Stimulated activated CD8-positive, alpha-beta memory T cell treated with anti-CD3 and anti-CD28 coated beads, Interleukin-7, amount 100 ng/mL, for 4 hours (primary cell): ENCODE data around the gene TLK2.
"Not testable (repeated sequence)": the region's sequence is repeated elsewhere in the genome, so short reads cannot be mapped to it uniquely, and the experiment has no call there.

Experiments used
- DNase-seq, 2 donors: peaks; one replicate each; pipeline ENCODE4 v3.0.0-alpha.2; 2020; ENCODE audit warnings: low read depth in 2 of 2

The TLK2 gene

DNA sequence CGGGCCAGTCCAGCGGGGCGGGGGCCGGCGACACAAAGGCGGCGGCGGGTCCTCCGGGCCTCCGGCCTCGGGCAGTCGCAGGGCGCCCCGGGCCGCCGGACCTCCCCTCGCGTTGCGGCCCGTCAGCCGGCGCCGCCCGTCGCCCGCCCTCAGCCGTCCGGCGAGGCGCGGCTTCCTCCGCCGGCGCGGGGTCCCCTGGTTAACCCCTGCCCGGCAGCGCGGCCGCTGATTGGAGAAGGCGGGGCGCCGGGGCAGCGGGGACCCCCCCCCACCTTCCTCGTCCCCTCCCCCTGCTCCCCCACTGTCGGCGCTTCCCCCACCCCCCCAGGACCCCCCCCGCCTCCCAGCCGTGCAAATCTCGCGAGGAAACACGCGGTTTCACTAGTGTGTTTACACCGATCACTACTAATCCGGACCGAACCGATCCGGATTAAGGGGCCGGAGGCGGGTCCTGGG, at the start of gene TLK2:
TLK2 (plus strand) TSS at position 402 of the 456 bp plus-strand sequence. CDS start 2,301 bp downstream, outside the sequence.
- peak; percentile 34 to 76 for DNase-seq

DNA sequence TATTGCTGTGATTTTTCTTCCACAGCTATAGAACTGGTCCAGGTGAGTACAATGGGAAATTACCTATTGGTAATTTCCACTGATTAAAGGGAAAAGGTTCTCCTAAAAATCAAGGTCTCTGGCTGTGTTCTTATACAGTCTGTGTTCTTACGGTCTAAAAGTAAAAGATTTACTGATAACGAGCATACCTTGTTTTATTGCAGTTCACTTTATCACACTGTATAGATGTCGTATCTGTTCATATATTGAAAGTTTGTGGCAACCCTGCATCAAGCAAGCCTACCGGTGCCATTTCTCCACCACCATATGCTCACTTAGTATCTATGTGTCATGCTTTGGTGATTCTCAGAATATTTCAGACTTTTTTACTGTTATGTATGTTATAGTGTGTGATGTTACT, 43.4 kb upstream of the TLK2 start:
- DNase-seq = not testable (repeated sequence)

DNA sequence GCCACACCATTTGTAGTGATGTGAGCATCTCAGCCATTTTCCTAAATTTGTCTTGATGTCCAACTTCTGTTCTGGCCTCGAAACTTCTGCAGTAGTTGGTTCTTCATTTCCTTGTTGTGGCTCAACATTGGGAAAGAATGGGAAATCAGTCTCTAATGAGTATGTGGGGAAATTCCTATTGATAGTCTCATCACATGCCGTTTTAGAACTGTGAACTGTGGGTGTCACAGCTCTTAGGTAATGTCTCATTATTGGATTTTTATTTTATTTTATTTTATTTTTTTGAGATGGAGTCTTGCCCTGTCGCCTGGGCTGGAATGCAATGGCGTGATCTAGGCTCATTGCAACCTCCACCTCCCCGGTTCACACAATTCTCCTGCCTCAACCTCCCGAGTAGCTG, 37.4 kb upstream of the TLK2 start:
- not testable (repeated sequence) for DNase-seq

DNA sequence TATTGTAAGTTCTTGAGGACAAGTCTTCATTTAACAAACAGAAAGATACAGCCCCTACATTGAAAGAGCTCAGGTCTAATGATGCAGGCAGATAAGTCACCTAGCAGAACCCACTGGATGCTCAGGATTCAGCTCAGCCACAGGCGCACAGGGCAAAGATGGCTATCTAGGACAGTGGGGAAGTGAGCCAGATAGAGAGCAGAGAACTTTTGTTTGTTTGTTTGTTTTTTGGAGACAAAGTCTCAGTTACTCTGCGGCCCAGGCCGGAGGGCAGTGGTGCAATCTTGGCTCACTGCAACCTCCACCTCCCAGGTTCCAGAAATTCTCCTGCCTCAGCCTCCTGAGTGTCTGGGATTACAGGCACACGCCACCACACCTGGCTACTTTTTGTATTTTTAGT, 34.6 kb upstream of the TLK2 start:
- DNase-seq = no peak

DNA sequence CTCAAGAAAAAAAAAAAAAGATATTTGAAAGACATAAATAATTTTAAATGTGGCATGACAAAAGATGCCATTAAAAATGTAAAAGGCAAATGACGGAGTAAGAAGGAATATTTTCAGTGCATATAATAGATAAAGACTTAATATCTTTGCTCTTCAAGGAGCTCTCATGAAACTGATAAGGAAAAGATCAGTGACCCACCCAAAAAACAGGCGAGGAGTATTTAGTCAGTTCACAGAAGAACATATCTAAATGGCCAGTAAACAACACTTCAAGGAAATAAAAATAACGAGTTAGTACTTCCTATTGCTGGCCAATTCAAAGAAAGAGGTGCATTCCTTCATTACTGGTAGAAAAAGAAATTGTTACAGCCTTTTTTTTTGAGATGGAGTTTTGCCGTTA, 32.8 kb upstream of the TLK2 start:
- DNase-seq = not testable (repeated sequence)

DNA sequence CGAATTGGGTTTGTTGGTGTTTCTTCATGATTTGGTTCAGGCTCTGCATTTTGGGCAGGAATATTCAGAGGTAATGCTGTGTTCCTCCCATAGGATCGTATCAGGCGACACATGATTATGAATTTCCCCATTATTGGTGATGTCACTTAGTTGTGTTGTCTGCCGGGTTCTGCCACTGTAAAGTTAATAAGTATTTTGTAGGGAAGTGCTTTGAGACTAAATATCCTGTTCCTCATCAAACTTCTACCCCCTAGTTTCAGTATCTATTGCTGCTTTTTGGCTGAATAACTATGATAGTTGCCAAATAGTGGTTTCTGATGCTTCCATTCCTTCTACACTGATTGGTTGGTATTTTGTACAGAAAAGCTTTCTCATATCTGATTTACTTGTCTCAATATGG, 26.4 kb upstream of the TLK2 start:
- DNase-seq = not testable (repeated sequence)

DNA sequence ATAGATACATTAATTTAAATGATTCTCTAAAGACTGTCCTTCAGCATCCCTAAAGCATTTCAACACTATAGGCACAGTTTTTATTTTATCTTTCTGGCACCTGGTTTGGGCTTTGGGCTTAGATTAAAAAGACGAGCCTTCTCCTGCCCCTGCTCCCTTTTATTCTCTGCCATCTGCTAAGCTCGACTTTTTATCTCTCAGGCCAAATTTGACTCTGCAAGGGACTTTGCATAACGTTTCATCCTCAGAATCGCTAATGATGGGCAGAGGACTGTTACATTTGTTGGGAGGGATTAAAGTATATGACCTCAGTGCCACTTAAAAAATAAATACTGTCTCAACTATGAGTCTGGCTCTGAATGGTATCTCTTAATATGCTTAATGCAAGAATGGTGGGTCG, 25.6 kb upstream of the TLK2 start:
- not testable (repeated sequence) for DNase-seq

DNA sequence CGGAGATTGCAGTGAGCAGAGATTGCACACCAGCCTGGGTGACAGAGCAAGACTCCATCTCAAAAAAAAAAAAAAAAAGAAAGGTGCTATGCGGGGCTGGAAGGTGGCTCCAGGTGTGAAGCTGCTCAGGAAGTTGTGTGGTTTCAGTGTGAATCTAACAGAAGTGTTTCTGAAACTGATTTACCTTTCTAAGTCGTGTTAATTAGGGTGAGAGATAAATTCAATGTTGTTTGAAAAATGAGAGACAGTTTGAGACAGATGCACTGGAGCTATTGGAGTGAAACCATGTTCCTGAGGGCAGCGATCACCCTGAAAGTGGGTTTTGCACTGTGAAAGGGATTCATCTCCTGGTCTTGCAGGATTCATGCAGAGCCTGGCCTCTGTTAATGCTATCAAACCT, 25.0 kb upstream of the TLK2 start:
- DNase-seq = not testable (repeated sequence)

DNA sequence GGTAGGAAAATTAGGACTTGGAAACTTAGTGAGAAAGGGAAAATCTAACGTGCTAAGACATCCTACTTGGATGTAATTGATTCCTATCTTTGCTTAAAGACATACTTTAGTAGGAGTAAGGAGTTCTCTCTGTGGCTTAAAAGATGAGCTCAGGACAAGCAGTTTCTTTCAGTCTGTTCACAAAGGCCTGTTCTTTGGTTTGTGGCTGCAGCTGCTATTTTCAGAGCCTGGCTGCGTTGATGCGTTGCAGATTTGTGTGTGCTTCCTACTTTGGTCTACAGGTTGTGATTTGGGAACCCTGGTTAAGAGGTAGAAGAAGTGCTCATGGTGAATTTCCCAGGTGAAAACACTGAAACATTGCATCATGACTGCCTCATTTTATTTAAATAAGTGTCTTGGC, 24.5 kb upstream of the TLK2 start:
- not testable (repeated sequence) for DNase-seq

DNA sequence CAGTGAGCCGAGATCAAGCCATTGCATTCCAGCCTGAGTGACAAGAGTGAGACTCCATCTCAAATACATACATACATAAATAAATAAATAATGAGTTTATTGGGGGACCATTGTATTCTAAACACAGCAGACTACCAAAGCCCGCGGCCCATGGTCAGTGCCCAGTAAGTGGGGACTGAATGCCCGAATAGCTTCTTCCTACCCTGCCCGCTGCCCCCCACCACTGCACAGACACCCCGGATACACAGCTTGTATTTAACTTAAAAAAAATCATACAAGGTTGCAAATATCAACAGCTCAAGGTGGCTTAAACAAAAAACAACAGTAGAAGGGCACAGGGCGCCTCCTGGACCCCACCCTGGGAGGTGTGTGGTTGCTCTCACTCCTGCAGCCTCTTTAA, 22.6 kb upstream of the TLK2 start:
- DNase-seq = no peak

DNA sequence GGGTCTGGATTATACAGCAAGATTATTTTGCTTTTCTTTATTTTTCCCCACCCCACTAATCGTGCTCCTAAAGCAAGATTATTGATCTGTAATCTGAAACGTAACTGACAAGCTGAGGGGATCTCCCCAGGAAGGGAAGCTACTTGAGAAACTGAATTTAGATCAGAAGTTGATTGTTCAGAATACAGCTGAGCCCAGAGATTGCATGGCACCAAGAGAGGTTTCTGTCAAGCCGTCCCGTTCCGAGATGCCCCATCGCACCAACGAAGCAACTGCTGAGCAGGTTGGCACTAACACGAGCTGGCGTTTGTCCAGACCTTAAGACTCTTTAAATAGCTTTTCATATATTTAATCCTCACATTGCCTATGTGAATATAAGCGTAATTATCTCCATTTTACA, 20.1 kb upstream of the TLK2 start:
- not testable (repeated sequence) for DNase-seq

DNA sequence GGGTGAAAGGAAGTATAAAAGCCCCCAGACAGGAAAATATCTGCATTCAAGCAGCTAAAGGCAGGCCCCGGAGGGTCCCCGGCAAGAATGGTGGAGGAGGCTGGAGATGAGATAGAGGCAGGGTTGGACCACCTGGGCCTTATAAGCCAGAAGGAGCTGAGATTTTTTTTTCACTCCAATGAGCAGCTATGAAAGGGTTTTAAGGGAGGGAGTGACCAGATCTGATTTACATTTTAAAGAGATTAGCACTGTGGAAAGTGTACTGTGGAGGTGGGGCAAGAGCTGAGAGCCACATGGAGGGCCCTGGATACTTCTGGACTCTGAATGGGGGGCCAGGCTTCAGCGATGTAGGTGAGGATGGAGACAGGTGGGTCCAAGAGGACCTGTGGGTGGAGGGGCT, 14.2 kb upstream of the TLK2 start:
- DNase-seq = not testable (repeated sequence)

DNA sequence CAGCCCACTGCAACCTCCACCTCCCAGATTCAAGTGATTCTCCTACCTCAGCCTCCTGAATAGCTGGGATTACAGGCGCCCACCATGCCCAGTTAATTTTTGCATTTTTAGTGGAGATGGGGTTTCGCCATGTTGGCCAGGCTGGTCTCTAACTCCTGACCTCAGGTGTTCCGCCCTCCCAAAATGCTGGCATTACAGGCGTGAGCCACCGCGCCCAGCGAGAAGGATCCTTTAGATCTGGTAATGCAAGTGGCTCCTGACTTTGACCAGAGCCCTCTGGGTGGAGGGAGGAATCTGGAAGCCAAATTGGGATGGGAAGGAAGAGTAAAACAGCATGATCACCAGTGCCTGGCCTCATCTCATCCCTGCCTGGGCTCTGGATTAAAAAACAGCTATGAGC, 13.4 kb upstream of the TLK2 start:
- not testable (repeated sequence) for DNase-seq

DNA sequence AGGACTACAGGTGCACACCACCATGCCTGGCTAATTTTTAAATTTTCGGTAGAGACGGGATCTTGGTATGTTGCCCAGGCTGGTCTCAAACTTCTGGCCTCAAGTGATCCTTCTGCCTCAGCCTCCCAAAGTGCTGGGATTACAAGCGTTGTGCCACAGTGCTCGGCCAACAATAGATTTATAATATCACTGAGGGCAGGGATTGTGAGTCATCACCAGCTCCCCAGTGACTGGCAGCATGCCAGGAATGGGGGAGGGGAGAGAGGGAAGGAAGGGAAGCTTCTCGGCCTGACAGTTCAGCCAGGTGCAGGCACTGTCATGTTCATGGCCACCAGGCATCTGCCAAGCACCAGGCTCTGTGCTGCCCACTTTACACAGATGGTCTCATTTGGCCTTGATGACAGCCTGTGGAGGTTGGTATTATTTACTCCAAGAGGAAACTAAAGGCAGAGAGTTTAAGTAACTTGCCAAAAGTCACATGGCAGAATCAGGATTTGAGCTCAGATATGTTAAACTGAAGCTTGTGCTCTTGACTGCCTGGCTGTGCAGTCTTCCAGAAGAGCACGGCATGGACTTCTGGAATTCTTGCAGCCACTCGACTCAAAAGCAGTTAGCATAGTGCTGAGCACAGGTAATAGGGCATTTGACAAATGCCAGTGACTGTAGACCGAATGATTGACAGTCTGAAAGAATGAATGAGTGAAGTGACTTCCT, 7.8 kb upstream of the TLK2 start:
- DNase-seq = peak; percentile 36 to 42

DNA sequence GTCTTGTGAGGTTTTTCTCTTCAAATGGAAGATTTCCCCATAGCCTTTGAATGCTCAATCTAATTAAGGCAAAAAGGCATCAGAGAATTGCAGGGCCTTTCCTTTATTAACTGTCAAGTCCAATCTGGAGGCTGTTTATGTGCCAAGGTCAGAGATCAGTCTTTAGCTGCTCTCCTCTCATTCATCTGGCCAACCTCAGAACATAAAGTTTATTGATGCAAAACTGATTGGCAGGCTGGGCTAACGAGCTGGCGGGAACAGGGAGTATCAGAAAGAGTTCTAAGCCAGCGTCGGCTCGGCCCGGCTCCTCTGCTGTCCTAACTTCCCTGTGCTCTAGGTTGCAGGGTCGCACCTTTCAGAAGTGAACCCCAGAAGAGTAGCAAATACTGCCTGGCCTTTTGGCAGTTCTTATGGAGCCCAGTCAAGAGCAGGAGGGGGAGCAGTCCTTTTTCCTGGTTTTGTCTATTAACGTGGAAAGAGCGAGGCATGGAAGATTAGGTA, 7.2 kb upstream of the TLK2 start:
- DNase-seq = not testable (repeated sequence)

DNA sequence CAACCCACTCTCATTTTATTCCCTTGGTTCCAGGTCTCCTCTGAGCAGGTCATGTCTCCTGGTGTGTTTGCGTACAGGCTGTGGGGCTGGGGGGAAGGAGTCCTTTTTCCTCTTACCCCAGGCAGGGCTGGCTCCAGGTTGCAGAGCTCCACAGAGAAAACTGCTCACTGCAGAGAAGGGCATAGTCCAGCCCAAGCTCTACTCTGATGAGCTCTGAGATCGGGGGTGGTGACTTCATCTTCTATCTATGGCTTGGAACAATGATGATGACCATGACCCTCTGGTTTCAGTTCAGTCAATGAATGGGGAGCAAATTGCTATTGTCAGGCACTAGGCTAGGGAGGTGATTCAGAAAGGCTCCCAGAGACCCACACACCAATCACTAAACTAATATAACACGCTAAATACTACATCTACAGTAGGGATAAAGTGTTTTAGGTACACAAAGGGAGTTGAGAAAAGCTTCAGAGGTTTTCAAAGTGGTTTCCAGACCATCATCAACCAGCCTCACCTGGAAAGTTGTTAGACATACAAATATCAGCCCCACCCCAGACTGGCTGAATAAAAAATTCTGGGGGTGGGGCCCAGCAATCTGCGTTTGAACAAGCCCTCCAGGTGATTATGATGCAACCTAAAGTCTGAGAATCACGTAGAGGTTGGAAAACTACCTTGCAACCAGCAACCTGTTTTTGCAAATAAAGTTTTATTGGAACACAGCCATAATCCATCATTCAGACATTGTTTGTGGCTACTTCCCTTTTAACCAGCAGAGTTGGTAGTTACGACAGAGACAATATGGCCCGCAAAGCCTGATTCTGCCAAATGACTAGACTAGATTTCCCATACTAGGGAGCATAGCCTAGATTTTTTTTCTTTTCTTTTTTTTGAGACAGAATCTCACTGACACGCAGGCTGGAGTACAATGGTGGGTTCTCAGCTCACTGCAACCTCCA, 5.3 kb upstream of the TLK2 start:
- DNase-seq = not testable (repeated sequence)

DNA sequence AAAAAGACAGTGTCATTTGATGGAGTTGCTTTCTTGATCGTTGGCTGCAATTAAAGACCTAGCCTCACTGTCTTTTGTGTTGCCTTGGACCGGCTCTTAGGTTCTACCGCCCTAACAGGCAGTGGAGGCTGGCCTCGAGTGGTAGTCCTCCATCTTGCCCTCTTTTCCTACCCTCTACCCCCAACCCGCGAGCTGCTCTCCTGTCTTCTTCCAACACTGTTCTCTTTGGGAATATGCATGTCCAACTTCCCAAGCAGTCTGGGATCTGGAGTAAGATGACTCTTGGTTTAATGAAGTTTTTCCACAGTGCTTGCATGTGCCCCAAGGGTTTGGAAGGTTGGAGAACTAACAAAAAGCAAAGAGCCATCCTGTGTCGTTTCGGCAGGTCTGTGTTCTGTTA, 1.5 kb upstream of the TLK2 start:
- DNase-seq = not testable (repeated sequence)

DNA sequence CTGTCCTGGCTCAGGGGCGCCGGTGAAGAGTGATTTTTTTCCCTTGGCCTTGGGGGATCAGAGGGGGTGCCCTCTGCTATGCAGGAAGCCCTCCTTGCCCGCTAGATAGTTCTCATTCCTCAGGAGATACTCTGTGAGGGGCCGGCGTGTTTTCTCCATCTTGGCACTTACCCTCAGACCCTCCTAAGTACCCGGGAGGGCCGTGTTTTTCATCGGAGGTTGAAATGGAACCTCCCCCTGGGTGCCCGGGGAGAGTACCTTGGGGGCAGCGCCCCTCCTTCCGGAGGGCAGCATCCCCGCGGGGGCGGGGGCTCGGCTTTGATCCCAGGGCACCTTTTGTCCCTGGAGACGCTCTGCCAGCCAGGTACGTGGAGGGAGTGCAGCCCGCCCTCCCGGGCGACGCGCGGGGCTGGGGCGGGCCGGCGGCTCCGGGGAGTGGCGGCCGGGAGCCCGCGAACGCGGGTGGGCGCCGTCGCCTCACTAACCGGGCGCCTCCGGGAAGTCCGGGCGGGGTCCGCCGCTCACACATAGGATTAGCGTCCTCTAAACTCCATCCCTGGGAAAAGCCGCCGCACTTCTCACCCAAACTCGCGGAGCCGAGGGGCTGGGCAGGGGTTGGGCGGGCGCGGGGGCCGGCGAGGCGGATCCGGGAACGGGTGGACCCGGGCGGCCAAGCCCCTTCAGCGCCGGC, 762 bp upstream of the TLK2 start:
- DNase-seq = peak in 1 of 2 donors; percentile 29

DNA sequence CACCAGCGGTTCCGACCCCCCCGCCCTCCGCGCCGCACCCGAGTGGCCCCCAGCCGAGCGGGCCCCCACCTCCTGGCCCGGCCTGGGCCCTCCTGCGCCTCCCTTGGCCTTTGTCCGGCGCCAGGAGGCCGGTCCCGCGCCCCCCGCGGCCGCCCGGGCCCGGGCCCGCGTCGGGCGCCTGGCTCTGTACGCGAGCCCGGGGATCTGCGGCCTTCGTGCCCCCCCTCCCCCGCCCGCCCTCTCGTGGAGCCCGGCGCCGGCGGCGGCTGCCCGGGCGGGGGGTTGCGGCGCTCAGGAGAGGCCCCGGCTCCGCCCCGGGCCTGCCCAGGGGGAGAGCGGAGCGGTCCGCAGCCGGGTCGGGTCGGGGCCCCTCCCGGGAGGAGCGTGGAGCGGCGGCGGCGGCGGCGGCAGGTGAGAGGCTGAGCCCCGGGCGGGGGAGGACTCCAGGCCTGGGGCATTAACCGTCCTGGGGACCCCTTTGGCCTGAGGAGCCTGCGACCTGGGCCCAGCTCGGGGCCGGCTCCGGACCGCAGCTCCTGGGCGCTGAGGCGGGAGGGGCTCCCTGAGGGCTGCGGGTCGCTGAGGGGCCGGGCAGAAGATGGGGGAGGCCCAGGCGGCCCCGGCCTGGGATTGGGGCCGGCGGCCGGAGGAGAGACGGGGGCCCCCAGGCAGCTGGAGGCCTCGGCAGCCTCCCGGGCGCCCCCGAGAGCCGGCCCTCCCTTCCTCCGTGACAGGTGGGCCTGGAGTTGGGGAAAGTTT, 434 bp downstream of the TLK2 start:
- DNase-seq = peak in 1 of 2 donors; percentile 31

DNA sequence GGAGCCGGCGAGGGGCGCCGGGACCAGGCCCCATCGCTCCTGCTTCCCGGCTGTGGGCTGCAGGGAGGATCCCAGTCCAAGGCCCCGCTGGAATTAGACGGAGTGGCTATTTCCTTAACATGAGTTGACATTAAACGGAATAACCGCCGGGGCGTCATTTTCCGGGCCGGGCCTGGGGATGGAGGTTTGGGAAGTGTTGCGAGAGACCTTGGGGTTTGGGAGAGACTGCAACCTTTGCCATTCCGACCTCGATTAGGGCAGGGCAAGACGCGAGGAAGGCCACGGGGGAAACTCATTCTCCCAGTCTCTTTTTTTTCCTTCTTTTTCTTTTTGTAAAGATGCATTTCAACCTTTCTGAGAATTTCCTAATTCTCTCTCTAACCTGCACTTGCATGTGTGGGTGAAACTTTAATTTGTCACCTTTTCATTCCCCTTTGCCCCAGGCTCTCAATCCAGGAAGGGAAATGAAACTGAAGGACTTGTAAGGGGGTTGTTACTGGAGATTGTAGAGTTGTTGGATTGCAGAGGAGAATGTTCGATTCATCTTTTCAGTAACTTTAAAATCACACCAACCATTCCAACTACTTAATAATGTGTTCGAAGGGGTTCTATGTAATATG, 1.1 kb downstream of the TLK2 start:
- not testable (repeated sequence) for DNase-seq

DNA sequence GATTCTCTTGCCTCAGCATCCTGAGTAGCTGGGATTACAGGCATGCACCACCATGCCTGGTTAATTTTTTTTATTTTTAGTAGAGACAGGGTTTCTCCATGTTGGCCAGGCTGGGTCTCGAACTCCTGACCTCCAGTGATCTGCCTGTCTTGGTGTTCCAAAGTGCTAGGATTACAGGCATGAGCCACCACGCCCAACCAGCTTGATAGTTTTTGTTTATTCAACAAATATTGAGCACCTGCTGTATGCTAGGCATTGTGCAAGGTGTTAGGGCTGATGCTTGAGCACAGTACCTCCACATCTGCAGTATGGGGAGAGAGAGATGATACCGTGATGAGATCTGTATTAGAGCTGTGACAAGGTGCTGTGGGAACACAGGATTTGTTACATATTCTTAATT, 3.9 kb downstream of the TLK2 start:
- not testable (repeated sequence) for DNase-seq
